ENCODE data around the gene SPEM2.

Gene SPEM2

DNA sequence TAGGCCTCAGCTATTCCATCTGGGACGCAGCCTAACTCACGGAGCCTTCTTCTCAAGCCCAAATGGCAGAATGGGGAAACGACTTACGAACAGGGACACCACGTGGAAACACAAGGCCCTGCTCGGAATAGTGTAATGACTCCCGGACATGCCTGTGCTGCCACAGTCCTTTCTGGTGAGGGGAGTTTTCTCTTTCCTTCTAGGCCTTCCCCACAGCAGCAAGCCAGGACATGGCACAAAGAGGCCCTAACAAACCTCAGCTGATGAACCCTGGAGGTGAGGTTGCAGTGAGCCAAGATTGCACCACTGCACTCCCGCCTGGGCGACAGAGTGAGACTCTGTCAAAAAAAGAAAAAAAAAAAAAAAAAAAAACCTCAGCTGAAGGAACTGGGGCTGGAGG lies 38.7 kb downstream of the SPEM2 start:
- no peaks in the 10 kb centered on the region for H3K27me3 ChIP-seq
- TF ChIP-seq, protein P1, sequence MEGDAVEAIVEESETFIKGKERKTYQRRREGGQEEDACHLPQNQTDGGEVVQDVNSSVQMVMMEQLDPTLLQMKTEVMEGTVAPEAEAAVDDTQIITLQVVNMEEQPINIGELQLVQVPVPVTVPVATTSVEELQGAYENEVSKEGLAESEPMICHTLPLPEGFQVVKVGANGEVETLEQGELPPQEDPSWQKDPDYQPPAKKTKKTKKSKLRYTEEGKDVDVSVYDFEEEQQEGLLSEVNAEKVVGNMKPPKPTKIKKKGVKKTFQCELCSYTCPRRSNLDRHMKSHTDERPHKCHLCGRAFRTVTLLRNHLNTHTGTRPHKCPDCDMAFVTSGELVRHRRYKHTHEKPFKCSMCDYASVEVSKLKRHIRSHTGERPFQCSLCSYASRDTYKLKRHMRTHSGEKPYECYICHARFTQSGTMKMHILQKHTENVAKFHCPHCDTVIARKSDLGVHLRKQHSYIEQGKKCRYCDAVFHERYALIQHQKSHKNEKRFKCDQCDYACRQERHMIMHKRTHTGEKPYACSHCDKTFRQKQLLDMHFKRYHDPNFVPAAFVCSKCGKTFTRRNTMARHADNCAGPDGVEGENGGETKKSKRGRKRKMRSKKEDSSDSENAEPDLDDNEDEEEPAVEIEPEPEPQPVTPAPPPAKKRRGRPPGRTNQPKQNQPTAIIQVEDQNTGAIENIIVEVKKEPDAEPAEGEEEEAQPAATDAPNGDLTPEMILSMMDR (IDR thresholded peaks at IDR 0.05; ENCODE audit: low read depth, low read length): no peak
- H3K36me3 ChIP-seq: no peaks in the 10 kb centered on the region
- H3K4me1 ChIP-seq: no peaks in the 10 kb centered on the region
- H3K4me3 ChIP-seq (ENCODE audit: low read depth, low read length): no peak overlapping the region
- no peak for DNase-seq
- no peaks in the 10 kb centered on the region for H3K9me3 ChIP-seq

DNA sequence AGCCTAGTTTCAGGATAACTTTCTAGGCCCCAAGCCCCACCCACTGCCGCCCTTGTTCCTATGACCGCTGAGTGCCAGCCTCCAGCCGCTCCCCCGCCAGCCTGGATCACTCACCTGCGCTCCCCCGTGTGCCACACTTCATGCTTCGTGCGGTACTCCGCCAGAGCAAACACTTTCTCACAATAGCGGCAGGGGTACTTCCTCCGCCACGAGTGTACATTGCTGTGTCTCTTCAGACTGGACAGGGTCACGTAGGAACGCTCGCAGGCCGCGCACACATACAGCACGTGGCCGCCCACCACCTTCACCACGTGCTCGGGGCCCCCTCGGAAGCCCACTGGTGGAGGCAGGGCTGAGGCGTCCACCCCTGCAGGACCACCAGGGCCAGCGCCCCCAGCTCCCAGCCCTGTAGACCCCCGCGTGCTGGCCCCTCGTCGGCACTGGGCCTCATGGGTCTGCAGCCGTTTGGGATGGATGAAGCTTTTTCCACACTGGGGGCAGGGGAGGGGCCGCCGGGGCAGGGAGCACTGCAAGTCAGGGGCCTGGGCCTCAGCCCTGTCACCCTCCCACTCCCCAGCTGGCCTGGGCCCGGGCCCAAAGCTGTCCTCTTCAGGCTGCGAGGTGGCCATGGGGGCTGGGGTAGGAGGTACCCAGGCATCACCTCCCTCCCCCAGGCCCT lies 40.3 kb downstream of the SPEM2 start:
- no peaks in the 10 kb centered on the region for H3K27me3 ChIP-seq
- H3K4me1 ChIP-seq: no peaks in the 10 kb centered on the region
- TF ChIP-seq, protein P1 (IDR thresholded peaks at IDR 0.05; ENCODE audit: low read depth, low read length): no peak
- H3K36me3 ChIP-seq: no peaks in the 10 kb centered on the region
- H3K9me3 ChIP-seq: no peaks in the 10 kb centered on the region
- H3K4me3 ChIP-seq (ENCODE audit: low read depth, low read length): no peak overlapping the region
- no peak for DNase-seq

DNA sequence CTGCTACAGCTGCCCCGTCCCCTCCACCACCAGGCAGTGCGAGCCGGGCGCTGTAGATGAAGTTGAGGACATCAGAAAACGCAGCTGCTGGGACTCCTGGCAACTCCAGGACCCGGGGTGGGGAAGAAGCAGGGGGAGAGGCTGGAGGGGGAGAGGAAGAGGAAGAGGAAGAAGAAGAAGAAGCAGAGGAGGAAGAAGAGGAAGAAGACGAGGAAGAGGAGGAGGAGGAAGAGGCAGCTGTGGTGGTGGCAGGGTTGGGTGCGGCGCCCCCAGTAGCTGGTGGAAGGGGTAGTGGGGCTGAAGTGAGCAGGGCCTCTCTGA lies 40.9 kb downstream of the SPEM2 start:
- H3K27me3 ChIP-seq: no peaks in the 10 kb centered on the region
- DNase-seq: no peak
- TF ChIP-seq, protein P1 (IDR thresholded peaks at IDR 0.05; ENCODE audit: low read depth, low read length): no peak
- H3K9me3 ChIP-seq: no peaks in the 10 kb centered on the region
- H3K4me1 ChIP-seq: no peaks in the 10 kb centered on the region
- no peaks in the 10 kb centered on the region for H3K36me3 ChIP-seq
- H3K4me3 ChIP-seq (ENCODE audit: low read depth, low read length): no peak overlapping the region

DNA sequence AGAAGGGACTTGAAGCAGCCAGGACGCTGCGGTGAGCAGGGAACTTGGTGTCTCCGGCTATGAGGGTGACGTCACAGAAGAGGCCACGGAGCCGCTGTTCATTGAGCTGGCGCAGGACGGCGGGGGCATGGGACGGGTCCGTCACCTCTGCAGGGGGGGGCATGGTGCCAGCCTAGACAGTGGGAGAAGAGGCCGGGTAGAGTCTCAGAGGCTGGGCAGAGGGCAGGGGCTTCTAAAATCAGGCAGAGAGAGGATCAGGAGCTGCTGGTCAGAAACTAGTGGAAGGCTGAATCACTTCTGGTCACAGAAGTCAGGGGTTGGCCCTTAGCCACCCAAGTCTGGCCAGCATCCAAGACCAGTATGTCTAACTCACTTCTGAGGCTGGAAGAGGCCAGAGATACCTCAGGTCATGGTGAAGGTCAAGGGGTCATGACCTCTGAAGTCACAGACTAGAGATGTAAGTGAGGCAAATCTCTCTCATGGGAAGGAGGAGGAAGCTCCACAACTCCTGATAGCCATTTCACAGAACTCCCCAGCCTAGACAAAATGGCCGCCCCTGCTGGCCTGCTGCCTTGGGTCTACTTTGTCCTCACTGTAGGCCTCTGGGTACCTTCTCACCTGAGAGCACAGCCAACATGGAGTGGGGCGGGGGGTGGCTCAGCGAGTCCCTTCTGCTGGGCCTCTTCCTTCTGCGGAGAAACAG lies 41.4 kb downstream of the SPEM2 start:
- no peaks in the 10 kb centered on the region for H3K4me1 ChIP-seq
- DNase-seq: no peak
- no peak overlapping the region for H3K4me3 ChIP-seq (ENCODE audit: low read depth, low read length)
- TF ChIP-seq, protein P1 (IDR thresholded peaks at IDR 0.05; ENCODE audit: low read depth, low read length): no peak
- no peaks in the 10 kb centered on the region for H3K27me3 ChIP-seq
- no peaks in the 10 kb centered on the region for H3K36me3 ChIP-seq
- H3K9me3 ChIP-seq: no peaks in the 10 kb centered on the region

DNA sequence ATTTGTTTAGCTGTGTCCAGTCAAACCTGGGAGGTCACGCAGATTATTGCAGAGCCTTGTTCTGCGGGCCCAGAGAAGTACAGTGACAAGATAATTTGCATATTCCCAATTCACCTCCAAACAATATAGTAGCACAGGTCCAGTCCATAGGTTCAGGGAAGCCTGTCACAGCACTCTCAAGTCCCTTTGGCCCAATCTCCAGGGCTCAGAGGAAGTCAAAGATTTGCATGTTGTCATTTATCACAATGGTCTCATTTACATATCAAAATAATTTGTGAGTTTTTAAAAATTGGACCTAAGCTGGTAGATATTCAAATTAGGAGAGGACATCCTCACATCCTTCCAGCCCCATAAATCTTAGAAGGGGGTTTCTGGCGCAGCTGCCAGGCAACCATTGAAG lies 42.1 kb downstream of the SPEM2 start:
- Histone ChIP-seq H3K4me1 (no peaks in the 10 kb centered on the region), H3K27me3 (no peaks in the 10 kb centered on the region), H3K4me3 (ENCODE audit: low read depth, low read length) (no peak overlapping the region), H3K36me3 (no peaks in the 10 kb centered on the region), H3K9me3 (no peaks in the 10 kb centered on the region)
- TF ChIP-seq, protein P1 (IDR thresholded peaks at IDR 0.05; ENCODE audit: low read depth, low read length): no peak
- DNase-seq: no peak

DNA sequence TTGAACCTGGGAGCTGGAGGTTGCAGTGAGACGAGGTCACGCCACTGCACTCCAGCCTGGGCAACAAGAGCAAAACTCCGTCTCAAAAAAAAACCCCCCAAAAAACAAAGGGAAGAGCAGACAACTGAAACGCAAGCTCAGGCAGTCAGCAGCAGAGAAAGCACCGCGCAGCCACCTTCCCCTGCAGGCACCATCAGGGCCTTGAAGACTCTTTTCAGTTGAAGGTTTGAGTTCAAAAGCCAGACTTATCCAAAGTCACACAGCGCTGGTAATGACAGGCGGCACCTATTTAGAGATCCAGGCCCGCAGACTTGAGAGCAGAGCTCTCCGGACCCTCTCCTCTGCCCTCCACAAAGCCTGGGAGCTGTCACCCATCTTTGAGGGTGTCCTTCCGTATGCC lies 42.9 kb downstream of the SPEM2 start:
- H3K9me3 ChIP-seq: no peaks in the 10 kb centered on the region
- no peaks in the 10 kb centered on the region for H3K27me3 ChIP-seq
- TF ChIP-seq, protein P1 (IDR thresholded peaks at IDR 0.05; ENCODE audit: low read depth, low read length): no peak
- H3K36me3 ChIP-seq: no peaks in the 10 kb centered on the region
- DNase-seq: no peak
- H3K4me3 ChIP-seq (ENCODE audit: low read depth, low read length): no peak overlapping the region
- H3K4me1 ChIP-seq: no peaks in the 10 kb centered on the region
